Naive thymus-derived CD4-positive, alpha-beta T cell (primary cell): Measurements from ENCODE around the gene RASSF5. TPM values are rescaled to one million over a fixed set of nuclear protein-coding genes. Genes with fewer than 3 reads are reported as not detected.
A peak's percentile ranks its signal among the peaks of the same experiment; 100 is the strongest.

ENCODE experiments used
- ATAC-seq: fragments of 150-1000 bp; cut with Tn5 transposase; 2 replicates; pipeline ENCODE4 v1.10.0; 2021; ENCODE audit warnings: mild to moderate bottlenecking, moderate library complexity
- CTCF ChIA-PET: fragments of 350-600 bp; sonication (Branson Sonifier 250); formaldehyde crosslinking; loops from one replicate; lab custom pipeline; 2021; ENCODE audit warnings: antibody characterized with exemption; lab: Charles Lee
- POLR2A ChIA-PET: fragments of 350-600 bp; sonication (Branson Sonifier 250); formaldehyde crosslinking; loops from one replicate; lab custom pipeline; 2021; ENCODE audit warnings: antibody characterized with exemption, inconsistent platforms; lab: Charles Lee
- DNase-seq, 9 donors: peaks; one replicate each; pipeline versions ENCODE4 v3.0.0 to v3.0.0-alpha.2; 2020 to 2022; ENCODE audit warnings: mixed read lengths in 1 of 9
- H3K27ac ChIP-seq: one replicate; pipeline ENCODE4 v1.7.0; 2013; ENCODE audit warnings: mild to moderate bottlenecking, low read depth, low read length, moderate library complexity
- H3K27me3 ChIP-seq, 2 donors: one replicate each; pipeline ENCODE4 v1.7.0; 2013; ENCODE audit warnings: low read length in 2 of 2, mild to moderate bottlenecking in 2 of 2, moderate library complexity in 2 of 2; ENCODE audit not compliant: control insufficient read depth in 2 of 2, insufficient read depth in 2 of 2
- H3K36me3 ChIP-seq, 3 experiments: 1 replicate in 2 of 3; 2 replicates in 1 of 3; pipeline ENCODE4 v1.7.0; 2013; ENCODE audit warnings: low read length in 3 of 3, mild to moderate bottlenecking in 3 of 3, moderate library complexity in 1 of 3; ENCODE audit not compliant: insufficient read depth in 3 of 3, control insufficient read depth in 2 of 3
- H3K4me1 ChIP-seq, 2 donors: one replicate each; pipeline ENCODE4 v1.7.0; 2013; ENCODE audit warnings: low read length in 2 of 2, mild to moderate bottlenecking in 2 of 2, moderate library complexity in 1 of 2; ENCODE audit not compliant: control insufficient read depth in 2 of 2, insufficient read depth in 2 of 2
- H3K4me3 ChIP-seq: 2 replicates; pipeline ENCODE4 v1.7.0; 2013; ENCODE audit warnings: mild to moderate bottlenecking, low read length
- H3K9me3 ChIP-seq, 3 experiments: 1 replicate in 2 of 3; 2 replicates in 1 of 3; pipeline ENCODE4 v1.7.0; 2013; ENCODE audit warnings: low read length in 3 of 3; ENCODE audit not compliant: control insufficient read depth in 2 of 3
- H3K27ac Mint-ChIP-seq, 9 donors: one replicate each; pipeline ENCODE4 v1.8.0; 2020 to 2022; ENCODE audit warnings: mixed read lengths in 9 of 9, mild to moderate bottlenecking in 8 of 9, moderate library complexity in 5 of 9, inconsistent platforms in 2 of 9
- H3K27me3 Mint-ChIP-seq, 5 donors: one replicate each; pipeline ENCODE4 v1.8.0; 2021 to 2022; ENCODE audit warnings: mixed read lengths in 5 of 5, mild to moderate bottlenecking in 1 of 5
- H3K36me3 Mint-ChIP-seq, 5 donors: one replicate each; pipeline ENCODE4 v1.8.0; 2020 to 2022; ENCODE audit warnings: mixed read lengths in 5 of 5, mild to moderate bottlenecking in 3 of 5, inconsistent platforms in 1 of 5
- H3K4me1 Mint-ChIP-seq, 7 donors: one replicate each; pipeline ENCODE4 v1.8.0; 2020 to 2022; ENCODE audit warnings: mixed read lengths in 7 of 7, mild to moderate bottlenecking in 3 of 7, inconsistent platforms in 1 of 7
- H3K4me3 Mint-ChIP-seq, 10 donors: one replicate each; pipeline ENCODE4 v1.8.0; 2020 to 2022; ENCODE audit warnings: mild to moderate bottlenecking in 10 of 10, mixed read lengths in 10 of 10, moderate library complexity in 6 of 10, inconsistent platforms in 2 of 10
- H3K9me3 Mint-ChIP-seq, 11 donors: one replicate each; pipeline ENCODE4 v1.8.0; 2020 to 2022; ENCODE audit warnings: mixed read lengths in 11 of 11, mild to moderate bottlenecking in 4 of 11, inconsistent platforms in 1 of 11, moderate library complexity in 1 of 11
- intact Hi-C, 2 donors: fragments of 100-400 bp; cut with micrococcal nuclease; formaldehyde crosslinking; loops; one replicate each; pipeline ENCODE4 v1.15.1; 2023
- polyA plus RNA-seq, 2 donors: library from polyadenylated mRNA; unstranded; fragments of 300-500 nt; fragmentation: Illumina TruSeq; gene quantifications; one replicate each; pipeline ENCODE4 v1.2.3, GENCODE V29; 2021
- total RNA-seq, 6 experiments: library from RNA in 5 of 6; stranded (reverse) in 5 of 6; gene quantifications; 1 replicate in 5 of 6; 2 replicates in 1 of 6; pipeline ENCODE4 v1.2.3 and lab custom pipeline; 2021 to 2026

RASSF5 gene
- total and polyA plus RNA-seq, 7 experiments from 2014 or later, result 155 to 416 (median 227) TPM

DNA sequence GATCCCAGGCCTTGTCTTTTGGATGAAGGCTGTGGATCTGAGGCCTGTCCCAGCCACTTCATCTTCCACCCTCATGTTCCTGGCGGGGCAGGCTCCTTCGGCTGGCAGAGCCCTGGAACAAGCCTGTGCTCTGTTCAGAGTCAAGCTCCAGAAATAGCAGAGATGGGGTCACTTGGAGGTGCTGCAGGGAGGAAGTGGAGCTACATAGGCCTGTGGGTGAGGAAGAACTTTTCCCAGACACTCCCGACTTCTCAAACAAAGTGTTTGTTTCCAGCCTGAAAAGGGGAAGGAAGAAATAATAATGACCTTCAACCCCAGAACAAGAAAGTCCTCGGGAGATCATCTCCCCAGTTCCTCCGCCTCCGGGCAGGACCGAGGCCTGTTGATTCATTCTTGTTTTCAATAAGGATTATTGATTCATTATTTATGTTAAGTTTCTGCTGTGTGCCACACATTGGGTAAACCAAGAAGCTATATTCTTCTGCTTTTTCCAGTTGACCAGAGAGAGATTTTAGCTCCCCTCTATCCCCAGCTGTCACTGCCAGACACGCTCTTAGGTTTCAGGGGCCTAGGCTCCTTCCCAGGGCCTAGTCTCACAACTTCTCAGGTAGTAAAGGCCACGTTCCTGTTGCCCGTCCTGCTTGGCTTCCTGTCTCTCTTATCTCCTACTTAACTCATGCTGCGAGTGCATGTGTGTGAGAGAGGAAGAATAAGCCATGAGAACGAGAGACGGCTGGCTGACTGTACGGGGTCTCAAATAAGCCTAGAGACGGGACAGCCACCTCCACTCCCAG is 20.1 kb upstream of the RASSF5 start:
- Mint-ChIP-seq H3K27me3 (no peaks in the 10 kb centered on the region), H3K4me3 (no peak overlapping the region), H3K9me3 (peaks cover 0 to 2% (median 0%) of the 10 kb centered on the region in 11 donors), H3K27ac (peak overlapping the region in 4 of 9 donors; percentile 23 to 72 (median 48)), H3K36me3 (peaks cover 5 to 31% (median 14%) of the 10 kb centered on the region in 5 donors), H3K4me1 (peaks cover 0 to 22% (median 0%) of the 10 kb centered on the region in 7 donors)
- DNase-seq, result no peak
- no peak overlapping the region for H3K27ac ChIP-seq
- intact Hi-C loops, result no loop called here
- no peaks in the 10 kb centered on the region for H3K4me1 ChIP-seq
- peaks cover 23 to 87% (median 49%) of the 10 kb centered on the region in 3 experiments for H3K36me3 ChIP-seq
- ATAC-seq, result no peak
- no peak overlapping the region for H3K4me3 ChIP-seq
- H3K9me3 ChIP-seq, result no peaks in the 10 kb centered on the region
- CTCF ChIA-PET, result interaction anchor here (0.9 to 1.6 kb wide), 2 partner anchors 8 to 176 kb away, joined by 4 to 5 read pairs; no protein-coding TSS in a partner anchor
- no peaks in the 10 kb centered on the region for H3K27me3 ChIP-seq
- POLR2A ChIA-PET, result no interaction called here

DNA sequence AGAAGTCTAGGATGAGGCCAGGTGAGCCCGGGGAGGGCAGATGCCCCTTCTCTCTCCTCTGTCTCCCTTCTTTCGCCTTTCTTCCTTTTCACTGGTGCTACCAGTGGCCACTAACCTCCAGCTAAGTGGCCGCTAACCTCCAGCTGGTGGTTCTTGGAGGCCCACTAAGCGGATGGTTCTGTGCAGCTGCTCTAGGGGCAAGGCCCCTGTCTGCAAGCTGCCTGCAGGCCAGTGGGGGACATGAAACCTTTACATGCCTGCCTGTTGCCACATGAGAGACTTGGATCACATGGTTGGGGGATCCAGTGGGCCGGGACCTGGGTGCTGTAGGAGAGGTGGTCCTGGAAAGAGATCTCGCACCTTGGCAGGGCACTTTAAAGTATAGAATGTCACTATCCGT is 19.4 kb upstream of the RASSF5 start:
- DNase-seq, result no peak
- H3K27me3 ChIP-seq, result no peaks in the 10 kb centered on the region
- POLR2A ChIA-PET, result interaction anchor here (0.6 kb wide), 1 partner anchor 16 kb away, joined by 3 read pairs; no protein-coding TSS in a partner anchor
- H3K4me1 ChIP-seq, result no peaks in the 10 kb centered on the region
- H3K4me1 Mint-ChIP-seq, result peaks cover 0 to 23% (median 0%) of the 10 kb centered on the region in 7 donors
- H3K9me3 Mint-ChIP-seq, result peaks cover 0 to 2% (median 0%) of the 10 kb centered on the region in 11 donors
- H3K27me3 Mint-ChIP-seq, result no peaks in the 10 kb centered on the region
- intact Hi-C loops, result no loop called here
- peaks cover 9 to 37% (median 18%) of the 10 kb centered on the region in 5 donors for H3K36me3 Mint-ChIP-seq
- peaks cover 27 to 87% (median 50%) of the 10 kb centered on the region in 3 experiments for H3K36me3 ChIP-seq
- no peaks in the 10 kb centered on the region for H3K9me3 ChIP-seq
- CTCF ChIA-PET, result interaction anchor here (1.6 kb wide), 1 partner anchor 9 kb away, joined by 4 read pairs; no protein-coding TSS in a partner anchor
- H3K4me3 ChIP-seq, result no peak overlapping the region
- peak overlapping the region in 4 of 9 donors; percentile 17 to 55 (median 42) for H3K27ac Mint-ChIP-seq
- H3K27ac ChIP-seq, result no peak overlapping the region
- ATAC-seq, result no peak
- no peak overlapping the region for H3K4me3 Mint-ChIP-seq

DNA sequence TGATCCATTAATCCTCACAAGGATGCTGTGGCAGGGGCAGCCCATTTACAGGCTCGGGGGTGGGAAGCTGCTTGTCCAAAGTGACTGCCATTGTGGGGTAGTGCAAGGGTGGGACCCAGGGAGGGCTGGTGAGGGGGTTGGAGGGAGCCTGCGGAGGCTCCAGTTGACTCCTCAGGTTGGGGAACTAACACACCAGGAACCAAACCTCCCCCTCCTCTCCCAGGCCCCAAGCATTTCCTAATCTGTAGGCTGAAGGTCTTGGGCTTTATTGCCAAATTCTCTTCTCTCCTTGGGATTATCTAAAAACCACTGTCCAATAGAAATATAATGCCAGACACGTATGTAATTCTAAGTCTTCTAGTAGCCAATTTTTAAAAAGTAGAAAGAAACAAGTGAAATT is 18.9 kb upstream of the RASSF5 start:
- Histone ChIP-seq H3K4me1 (no peaks in the 10 kb centered on the region), H3K36me3 (peaks cover 28 to 87% (median 51%) of the 10 kb centered on the region in 3 experiments), H3K27ac (no peak overlapping the region), H3K9me3 (no peaks in the 10 kb centered on the region), H3K27me3 (no peaks in the 10 kb centered on the region), H3K4me3 (no peak overlapping the region)
- intact Hi-C loops, result no loop called here
- Mint-ChIP-seq H3K36me3 (peaks cover 9 to 37% (median 18%) of the 10 kb centered on the region in 5 donors), H3K4me3 (no peak overlapping the region), H3K4me1 (peaks cover 0 to 23% (median 0%) of the 10 kb centered on the region in 7 donors), H3K27ac (peak overlapping the region in 4 of 9 donors; percentile 17 to 31 (median 22)), H3K9me3 (peaks cover 0 to 2% (median 0%) of the 10 kb centered on the region in 11 donors), H3K27me3 (no peaks in the 10 kb centered on the region)
- CTCF ChIA-PET, result interaction anchor here (1.6 kb wide), 1 partner anchor 9 kb away, joined by 4 read pairs; no protein-coding TSS in a partner anchor
- no peak for DNase-seq
- POLR2A ChIA-PET, result interaction anchor here (0.6 to 1.0 kb wide), 2 partner anchors 16 to 18 kb away, joined by 3 read pairs; partner anchors contain the start of gene IKBKE
- no peak for ATAC-seq

DNA sequence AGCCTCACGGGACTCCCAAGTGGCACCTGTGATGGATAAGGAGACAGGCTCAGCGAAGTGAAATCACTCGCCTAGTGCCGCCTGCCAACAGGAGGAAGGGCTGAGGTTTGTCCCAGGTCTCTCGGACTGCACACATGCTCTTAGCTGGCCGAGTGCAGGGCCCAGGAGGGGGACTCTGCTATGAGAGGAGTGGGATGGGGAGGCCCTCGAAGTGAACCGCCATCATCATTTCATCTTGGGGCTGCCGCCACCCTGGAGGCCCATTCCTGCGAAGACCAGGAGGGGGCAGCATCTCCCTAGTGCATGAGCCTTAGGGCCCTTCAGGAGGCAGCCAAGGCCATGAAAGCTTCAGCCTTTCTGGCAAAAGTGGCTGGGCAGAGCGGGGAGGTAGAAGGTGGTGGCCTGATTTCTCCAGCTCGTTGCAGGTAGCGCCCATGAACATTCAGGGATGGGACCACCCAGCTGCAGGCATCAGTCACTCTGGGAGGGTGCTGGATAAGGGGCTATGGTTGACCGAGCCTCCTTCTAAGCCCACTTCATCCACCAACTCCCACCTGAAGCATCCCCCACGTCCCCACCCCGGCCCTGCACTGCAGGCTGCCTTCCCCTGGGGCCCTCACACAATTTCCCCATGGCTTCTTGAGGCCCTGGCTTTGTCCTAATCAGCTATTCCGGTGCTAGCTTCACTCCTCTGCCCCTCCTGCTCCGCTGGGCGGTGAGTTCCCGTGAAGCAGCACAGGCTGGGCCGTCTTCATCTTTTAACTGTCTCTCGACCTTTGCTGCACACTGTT is 17.2 kb upstream of the RASSF5 start:
- H3K4me1 Mint-ChIP-seq, result peaks cover 0 to 23% (median 0%) of the 10 kb centered on the region in 7 donors
- no peak overlapping the region for H3K27ac ChIP-seq
- peak; percentile 90 for ATAC-seq
- H3K9me3 Mint-ChIP-seq, result peaks cover 0 to 2% (median 0%) of the 10 kb centered on the region in 11 donors
- no peak overlapping the region for H3K4me3 Mint-ChIP-seq
- peak; percentile 39 to 78 (median 58) for DNase-seq
- H3K4me1 ChIP-seq, result no peaks in the 10 kb centered on the region
- intact Hi-C loops, result loop anchor here (1.0 kb wide), 2 partner anchors 93 to 174 kb away; no protein-coding TSS in a partner anchor
- POLR2A ChIA-PET, result interaction anchor here (0.6 to 1.8 kb wide), 5 partner anchors 10 to 1152 kb away, joined by 3 to 9 read pairs (median 4); no protein-coding TSS in a partner anchor
- no peaks in the 10 kb centered on the region for H3K9me3 ChIP-seq
- no peaks in the 10 kb centered on the region for H3K27me3 Mint-ChIP-seq
- H3K36me3 ChIP-seq, result peaks cover 28 to 88% (median 54%) of the 10 kb centered on the region in 3 experiments
- H3K27ac Mint-ChIP-seq, result peak overlapping the region in 5 of 9 donors; percentile 8 to 67 (median 51)
- H3K4me3 ChIP-seq, result no peak overlapping the region
- CTCF ChIA-PET, result interaction anchor here (0.5 to 2.5 kb wide), 11 partner anchors 20 to 175 kb away, joined by 3 to 12 read pairs (median 4); partner anchors contain the start of gene IKBKE
- peaks cover 9 to 42% (median 18%) of the 10 kb centered on the region in 5 donors for H3K36me3 Mint-ChIP-seq
- no peaks in the 10 kb centered on the region for H3K27me3 ChIP-seq

DNA sequence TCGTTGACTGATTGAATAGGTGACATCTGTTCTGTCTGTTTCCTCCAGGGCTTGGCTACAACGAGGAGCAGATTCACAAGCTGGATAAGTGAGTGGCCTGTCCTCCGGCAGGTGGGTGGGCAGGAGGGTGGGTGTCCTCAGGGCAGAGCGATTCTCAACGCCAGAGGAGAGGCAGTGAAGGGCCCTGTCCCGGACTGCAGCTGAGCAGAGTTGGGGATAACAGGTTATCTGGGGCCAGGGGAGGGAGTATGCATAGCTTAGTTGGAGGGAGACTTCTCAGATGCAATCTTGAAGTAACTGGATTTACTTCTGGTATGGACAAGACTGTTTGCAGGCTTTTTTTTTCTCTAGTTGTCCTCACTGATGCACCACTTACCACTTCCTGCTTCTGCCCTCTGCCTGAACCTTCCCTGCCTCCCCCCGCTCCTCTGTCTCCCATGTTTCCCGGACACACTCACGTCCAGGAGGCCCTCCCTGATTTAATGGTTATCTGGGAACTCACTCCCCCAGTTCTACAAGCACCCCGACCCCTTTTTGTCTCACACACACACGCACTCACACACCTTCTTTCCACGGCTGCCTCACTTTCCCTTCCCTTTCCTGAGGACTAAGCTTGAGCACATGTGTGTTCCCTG is 16.4 kb upstream of the RASSF5 start:
- POLR2A ChIA-PET, result interaction anchor here (0.6 to 1.8 kb wide), 5 partner anchors 11 to 1152 kb away, joined by 3 to 9 read pairs (median 4); no protein-coding TSS in a partner anchor
- Histone ChIP-seq H3K36me3 (peaks cover 28 to 87% (median 51%) of the 10 kb centered on the region in 3 experiments), H3K4me1 (no peaks in the 10 kb centered on the region), H3K27ac (no peak overlapping the region), H3K4me3 (no peak overlapping the region), H3K27me3 (no peaks in the 10 kb centered on the region), H3K9me3 (no peaks in the 10 kb centered on the region)
- peaks cover 0 to 22% (median 0%) of the 10 kb centered on the region in 7 donors for H3K4me1 Mint-ChIP-seq
- DNase-seq (no peak), ATAC-seq (no peak)
- H3K9me3 Mint-ChIP-seq, result peaks cover 0 to 2% (median 0%) of the 10 kb centered on the region in 11 donors
- intact Hi-C loops, result loop anchor here (1.0 kb wide), 2 partner anchors 92 to 173 kb away; no protein-coding TSS in a partner anchor
- CTCF ChIA-PET, result interaction anchor here (0.7 to 2.5 kb wide), 6 partner anchors 21 to 175 kb away, joined by 3 to 12 read pairs (median 4); partner anchors contain the start of gene IKBKE
- no peak overlapping the region for H3K4me3 Mint-ChIP-seq
- peak overlapping the region in 6 of 9 donors; percentile 8 to 67 (median 48) for H3K27ac Mint-ChIP-seq
- peaks cover 7 to 41% (median 18%) of the 10 kb centered on the region in 5 donors for H3K36me3 Mint-ChIP-seq
- no peaks in the 10 kb centered on the region for H3K27me3 Mint-ChIP-seq
